Psoas muscle (tissue), 8 donors: ENCODE data around the gene FAM107B. TPM values are rescaled to one million over a fixed set of nuclear protein-coding genes. Genes with fewer than 3 reads are reported as not detected.

Source experiments
- ATAC-seq, 4 donors: fragments of 200-7000 bp; cut with Tn5 transposase; one replicate each; pipeline ENCODE4 v1.9.1; 2020; ENCODE audit warnings: moderate library complexity in 3 of 4, mild to moderate bottlenecking in 2 of 4
- DNase-seq, 2 donors: peaks; one replicate each; pipeline ENCODE4 v3.0.0-alpha.2; 2020
- H3K27ac ChIP-seq: fragments of 200-600 bp; one replicate; pipeline ENCODE4 v1.8.0; 2022
- H3K27me3 ChIP-seq, 3 donors: fragments of 200-600 bp in 1 of 3; one replicate each; pipeline versions ENCODE4 v1.6.1 to v1.8.0; 2013 to 2022; ENCODE audit warnings: low read length in 2 of 3, mild to moderate bottlenecking in 2 of 3, moderate library complexity in 1 of 3; ENCODE audit not compliant: insufficient read depth in 3 of 3
- H3K36me3 ChIP-seq, 2 donors: fragments of 200-600 bp in 1 of 2; one replicate each; pipeline versions ENCODE4 v1.6.1 to v1.8.0; 2013 to 2022; ENCODE audit warnings: low read depth in 1 of 2, mild to moderate bottlenecking in 1 of 2, moderate library complexity in 1 of 2; ENCODE audit not compliant: insufficient read depth in 1 of 2
- H3K4me1 ChIP-seq: fragments of 200-600 bp; one replicate; pipeline ENCODE4 v1.8.0; 2022
- H3K4me3 ChIP-seq: fragments of 200-600 bp; one replicate; pipeline ENCODE4 v1.8.0; 2022; ENCODE audit warnings: mild to moderate bottlenecking
- H3K9me3 ChIP-seq: fragments of 200-600 bp; one replicate; pipeline ENCODE4 v1.8.0; 2022
- CTCF ChIP-seq: fragments of 200-600 bp; IDR thresholded peaks from one replicate; pipeline ENCODE4 v1.8.0; 2022; ENCODE audit warnings: antibody characterized with exemption
- WGBS, 3 donors: extraction: QIAGEN DNeasy Blood & Tissue Kit; methylation state at CpG; one replicate each; pipeline versions ENCODE4 v1.1.6 to v1.1.7; 2013; 5-methylcytosine and 5-hydroxymethylcytosine counted together
- intact Hi-C, 2 donors: fragments of 100-400 bp; cut with DNase I; formaldehyde crosslinking; loops; one replicate each; pipeline versions ENCODE4 v1.11.0 to v1.14.2; 2022
- polyA plus RNA-seq, 3 donors: library from polyadenylated mRNA; stranded (reverse); fragments of 200-250 nt; gene quantifications; one replicate each; pipeline ENCODE4 v1.2.3, GENCODE V29; 2013
- total RNA-seq, 4 donors: library from RNA; stranded (reverse); fragmentation: NEBNext Ultra II Directional in 2 of 4; extraction: Animal tissue kit (Norgen Biotek cat#: 25700) in 2 of 4; gene quantifications; one replicate each; pipeline versions ENCODE4 v1.2.1 to v1.2.4, GENCODE V29; 2021 to 2023
- donor health status: healthy with polysubstance abuse.
- donor health status: DM: no; HTN: no; CAD: no; lungs with moderate emphysema.
- donor health status: Bipolar disorder and iron deficiency.
- donor health status: healthy.
- donor health status: DM: yes; HTN: yes; CAD: no.
- donor health status: DM: no; HTN: no; CAD: no.
- donor health status: DM: no; HTN: no; CAD: no.
- donor health status: DM: yes; HTN: yes; CAD: no.

The FAM107B gene
- total and polyA plus RNA-seq, 7 donors: 1.0 to 3.1 (median 1.8) TPM

GRCh38 chr10:14483417-14483816 is 291.3 kb downstream of the FAM107B start:
- intact Hi-C loops: no loop called here
- no peak for ATAC-seq
- Histone ChIP-seq H3K4me1 (no peaks in the 10 kb centered on the region), H3K27ac (no peak overlapping the region), H3K4me3 (no peak overlapping the region), H3K36me3 (no peaks in the 10 kb centered on the region), H3K27me3 (peaks cover 0 to 6% (median 0%) of the 10 kb centered on the region in 3 donors), H3K9me3 (no peaks in the 10 kb centered on the region)
- no peak for TF ChIP-seq CTCF
- no peak for DNase-seq
- 97 to 100% (median 98%) methylated on average over 5 of the region's 5 CpGs for WGBS, 3 donors

- WGBS, 3 donors: 47 to 57% (median 53%) methylated on average over 9 of the region's 9 CpGs
Measured at GRCh38 chr10:14481752-14482151, 292.9 kb downstream of the FAM107B start.

GRCh38 chr10:14481014-14481413 is 293.7 kb downstream of the FAM107B start:
- Histone ChIP-seq H3K4me3 (no peak overlapping the region), H3K27me3 (no peaks in the 10 kb centered on the region), H3K9me3 (no peaks in the 10 kb centered on the region), H3K36me3 (no peaks in the 10 kb centered on the region), H3K4me1 (no peaks in the 10 kb centered on the region), H3K27ac (no peak overlapping the region)
- TF ChIP-seq CTCF: no peak
- no peak for ATAC-seq
- intact Hi-C loops: no loop called here
- no peak for DNase-seq
- WGBS, 3 donors: 92 to 97% (median 96%) methylated on average over 4 of the region's 4 CpGs

More at GRCh38 chr10:14481752-14482151, 292.9 kb downstream of the FAM107B start:
- DNase-seq (no peak), ATAC-seq (no peak)
- no peaks in the 10 kb centered on the region for H3K9me3 ChIP-seq
- H3K27me3 ChIP-seq: peaks cover 0 to 2% (median 0%) of the 10 kb centered on the region in 3 donors
- intact Hi-C loops: no loop called here
- no peaks in the 10 kb centered on the region for H3K4me1 ChIP-seq
- no peak overlapping the region for H3K4me3 ChIP-seq
- TF ChIP-seq CTCF: no peak
- H3K27ac ChIP-seq: no peak overlapping the region
- no peaks in the 10 kb centered on the region for H3K36me3 ChIP-seq

GRCh38 chr10:14478604-14479003 is 296.1 kb downstream of the FAM107B start:
- Histone ChIP-seq H3K36me3 (no peaks in the 10 kb centered on the region), H3K9me3 (no peaks in the 10 kb centered on the region), H3K27ac (no peak overlapping the region), H3K27me3 (no peaks in the 10 kb centered on the region), H3K4me3 (no peak overlapping the region), H3K4me1 (no peaks in the 10 kb centered on the region)
- peak; percentile 40 for TF ChIP-seq CTCF
- 8 to 10% (median 9%) methylated on average over 3 of the region's 3 CpGs for WGBS, 3 donors
- peak; percentile 67 to 76 for DNase-seq
- ATAC-seq: peak in 2 of 4 donors; percentile 45 to 65
- intact Hi-C loops: loop anchor here in 1 of 2 donors (5.0 to 10.0 kb wide), 2 partner anchors 281 to 684 kb away; no protein-coding TSS in a partner anchor

- no peaks in the 10 kb centered on the region for H3K9me3 ChIP-seq
- no peak for DNase-seq
- WGBS, 3 donors: 23 to 38% (median 27%) methylated on average over 7 of the region's 7 CpGs
- TF ChIP-seq CTCF: no peak
- H3K36me3 ChIP-seq: no peaks in the 10 kb centered on the region
- no peak for ATAC-seq
- H3K4me1 ChIP-seq: no peaks in the 10 kb centered on the region
- no peak overlapping the region for H3K27ac ChIP-seq
- H3K4me3 ChIP-seq: no peak overlapping the region
- intact Hi-C loops: loop anchor here in 1 of 2 donors (5.0 to 10.0 kb wide), 2 partner anchors 281 to 683 kb away; no protein-coding TSS in a partner anchor
- no peaks in the 10 kb centered on the region for H3K27me3 ChIP-seq
Measured at GRCh38 chr10:14478201-14478600, 296.5 kb downstream of the FAM107B start.
